ENCODE data around the gene SRPRB. TPM values are rescaled to one million over a fixed set of nuclear protein-coding genes. Genes with fewer than 3 reads are reported as not detected.

The SRPRB gene
- total RNA-seq (ENCODE audit: low replicate concordance) = 76.7 and 86.9 TPM in 2 replicates

GRCh38 chr3:133805702-133806475 is at the start of gene SRPRB:
SRPRB (plus strand) TSS chr3:133805815; CDS start chr3:133805849, 34 bp downstream.
- TF ChIP-seq, protein P1, sequence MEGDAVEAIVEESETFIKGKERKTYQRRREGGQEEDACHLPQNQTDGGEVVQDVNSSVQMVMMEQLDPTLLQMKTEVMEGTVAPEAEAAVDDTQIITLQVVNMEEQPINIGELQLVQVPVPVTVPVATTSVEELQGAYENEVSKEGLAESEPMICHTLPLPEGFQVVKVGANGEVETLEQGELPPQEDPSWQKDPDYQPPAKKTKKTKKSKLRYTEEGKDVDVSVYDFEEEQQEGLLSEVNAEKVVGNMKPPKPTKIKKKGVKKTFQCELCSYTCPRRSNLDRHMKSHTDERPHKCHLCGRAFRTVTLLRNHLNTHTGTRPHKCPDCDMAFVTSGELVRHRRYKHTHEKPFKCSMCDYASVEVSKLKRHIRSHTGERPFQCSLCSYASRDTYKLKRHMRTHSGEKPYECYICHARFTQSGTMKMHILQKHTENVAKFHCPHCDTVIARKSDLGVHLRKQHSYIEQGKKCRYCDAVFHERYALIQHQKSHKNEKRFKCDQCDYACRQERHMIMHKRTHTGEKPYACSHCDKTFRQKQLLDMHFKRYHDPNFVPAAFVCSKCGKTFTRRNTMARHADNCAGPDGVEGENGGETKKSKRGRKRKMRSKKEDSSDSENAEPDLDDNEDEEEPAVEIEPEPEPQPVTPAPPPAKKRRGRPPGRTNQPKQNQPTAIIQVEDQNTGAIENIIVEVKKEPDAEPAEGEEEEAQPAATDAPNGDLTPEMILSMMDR (IDR thresholded peaks at IDR 0.05; ENCODE audit: insufficient read depth, low read length) = no peak
- DNase-seq (ENCODE audit: low read depth) = peak; percentile 92
- peak within 1 kb of the TSS; percentile 96 for H3K4me3 ChIP-seq (ENCODE audit: low read depth, low read length)

- H3K4me3 ChIP-seq (ENCODE audit: low read depth, low read length) = no peak overlapping the region
- no peak for DNase-seq (ENCODE audit: low read depth)
- TF ChIP-seq, protein P1 (IDR thresholded peaks at IDR 0.05; ENCODE audit: insufficient read depth, low read length) = no peak
These were observed 48.6 kb upstream of the SRPRB start for GRCh38 chr3:133756716-133757694.

DNA sequence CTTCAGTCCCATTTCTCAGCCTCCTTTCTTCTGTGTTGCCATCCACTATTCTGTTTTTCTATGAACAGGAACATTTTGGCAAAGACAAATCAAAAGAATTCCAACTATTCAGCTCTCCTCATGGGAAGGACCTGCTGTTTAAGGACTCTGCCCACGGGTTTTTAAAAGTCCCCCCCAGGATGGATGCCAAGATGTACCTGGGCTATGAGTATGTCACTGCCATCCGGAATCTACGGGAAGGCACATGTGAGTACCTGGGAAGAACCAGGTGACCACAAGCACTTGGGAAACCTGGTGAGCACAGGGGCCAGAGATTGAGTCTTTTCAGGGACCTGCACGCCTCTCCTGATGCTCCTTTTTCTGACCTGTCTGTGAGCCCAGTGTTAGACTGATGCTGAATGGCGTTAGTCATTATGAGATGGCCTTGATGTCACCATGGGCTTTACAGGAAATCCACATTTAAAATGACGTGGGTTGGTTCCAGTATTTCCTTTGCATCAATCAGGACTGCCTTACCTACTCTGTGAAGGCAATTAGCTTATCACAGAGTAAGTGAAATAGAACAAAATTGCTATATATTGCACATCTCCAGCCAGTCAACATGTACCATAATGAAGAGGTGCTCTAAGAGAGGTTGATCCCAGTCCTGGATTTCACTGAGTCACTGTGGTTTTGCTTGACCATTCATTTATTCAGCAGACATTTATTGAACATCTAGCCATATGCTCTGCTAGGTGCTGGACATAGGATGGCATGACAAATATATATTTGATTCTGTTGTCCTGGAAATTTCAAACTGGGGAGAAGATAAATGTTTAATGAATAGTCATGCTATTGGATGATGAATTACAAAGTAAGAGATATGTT is 47.7 kb upstream of the SRPRB start:
- no peak for DNase-seq (ENCODE audit: low read depth)
- no peak overlapping the region for H3K4me3 ChIP-seq (ENCODE audit: low read depth, low read length)
- TF ChIP-seq, protein P1 (IDR thresholded peaks at IDR 0.05; ENCODE audit: insufficient read depth, low read length) = no peak

DNA sequence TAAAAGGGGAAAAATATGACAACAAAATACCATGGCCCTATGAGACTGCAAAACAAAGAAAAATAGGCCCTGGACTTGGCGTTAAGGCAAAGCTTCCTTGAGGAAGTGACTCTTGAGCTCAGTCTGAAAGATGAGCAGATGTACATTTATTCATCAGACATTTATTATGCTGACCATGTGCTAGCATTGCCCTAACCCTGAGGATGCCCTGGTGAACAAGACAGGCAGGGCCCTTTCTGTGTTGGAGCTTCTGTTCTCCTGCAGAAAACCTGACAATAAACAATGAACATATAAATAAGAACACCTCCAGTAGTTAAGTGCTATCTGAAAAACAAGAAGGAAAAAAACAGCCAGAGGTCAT is 47.1 kb upstream of the SRPRB start:
- no peak for DNase-seq (ENCODE audit: low read depth)

DNA sequence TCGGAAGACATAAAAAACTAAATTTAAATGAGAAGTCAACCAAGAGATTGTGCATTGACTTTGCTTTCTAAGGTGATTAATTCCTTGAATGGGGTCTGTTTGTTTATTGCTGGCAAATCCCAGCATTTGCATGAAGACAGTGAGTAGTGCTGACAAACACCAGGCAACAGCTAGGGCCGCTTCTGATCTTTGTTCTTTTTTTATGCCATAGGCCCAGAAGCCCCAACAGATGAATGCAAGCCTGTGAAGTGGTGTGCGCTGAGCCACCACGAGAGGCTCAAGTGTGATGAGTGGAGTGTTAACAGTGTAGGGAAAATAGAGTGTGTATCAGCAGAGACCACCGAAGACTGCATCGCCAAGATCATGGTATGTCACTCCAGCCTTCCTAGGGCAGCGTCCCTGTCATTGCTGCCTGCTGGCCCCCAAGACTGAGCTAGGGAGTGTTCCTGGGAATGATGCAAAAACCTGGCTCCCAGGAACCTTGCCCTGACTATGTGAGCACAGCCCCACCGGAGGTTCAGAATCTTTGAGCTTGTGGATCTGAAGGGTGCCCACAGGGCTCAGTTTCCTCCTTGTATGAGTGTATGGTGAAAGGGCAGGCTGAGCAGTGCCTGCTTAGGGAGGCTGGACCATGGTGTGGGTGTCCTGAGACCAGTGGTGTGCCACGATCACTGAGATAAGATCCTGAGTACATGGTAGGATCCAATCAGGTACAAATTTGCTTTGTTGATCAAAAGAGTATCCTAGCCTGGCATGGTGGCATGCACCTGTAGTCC is 46.5 kb upstream of the SRPRB start:
- no peak overlapping the region for H3K4me3 ChIP-seq (ENCODE audit: low read depth, low read length)
- DNase-seq (ENCODE audit: low read depth) = no peak
- TF ChIP-seq, protein P1 (IDR thresholded peaks at IDR 0.05; ENCODE audit: insufficient read depth, low read length) = no peak

More for the DNA sequence above, 47.1 kb upstream of the SRPRB start:
- TF ChIP-seq, protein P1 (IDR thresholded peaks at IDR 0.05; ENCODE audit: insufficient read depth, low read length) = no peak
- no peak overlapping the region for H3K4me3 ChIP-seq (ENCODE audit: low read depth, low read length)

Data from fibroblast of the aortic adventitia (primary cell).